SH-SY5Y (cell line): ENCODE results near the gene COL15A1.

Experiments used
- GATA2 ChIP-seq: IDR thresholded peaks from 2 replicates; pipeline ENCODE4 v1.6.1; 2011; ENCODE audit warnings: mild to moderate bottlenecking, low read depth, low read length
- GATA3 ChIP-seq: IDR thresholded peaks from 2 replicates; pipeline ENCODE4 v1.6.1; 2011; ENCODE audit warnings: low read depth, mild to moderate bottlenecking, low read length, moderate library complexity

DNA sequence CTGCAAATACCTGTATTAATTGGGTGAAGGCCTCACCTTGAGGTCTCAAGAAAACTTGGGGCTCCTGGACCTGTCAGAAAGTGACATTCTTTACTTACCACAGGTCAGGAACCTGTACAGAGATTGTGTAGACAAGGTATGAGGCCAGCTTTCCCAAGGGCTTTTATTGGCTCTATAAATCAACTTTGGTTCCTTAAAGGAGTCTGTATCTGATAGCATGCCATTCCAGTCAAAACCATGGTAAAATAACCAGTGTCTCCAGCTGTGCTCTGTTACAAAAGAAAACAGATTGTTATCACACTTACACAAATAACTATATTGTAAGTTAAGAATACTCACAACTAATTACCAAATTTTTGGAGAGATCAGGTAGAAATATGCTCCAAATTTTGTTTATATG lies 64.5 kb downstream of the COL15A1 start:
- TF ChIP-seq GATA3 (no peak), GATA2 (no peak)
